Measurements from ENCODE around the gene GGCX.
"Not testable (repeated sequence)": the region's sequence is repeated elsewhere in the genome, so short reads cannot be mapped to it uniquely, and the experiment has no call there.

DNA sequence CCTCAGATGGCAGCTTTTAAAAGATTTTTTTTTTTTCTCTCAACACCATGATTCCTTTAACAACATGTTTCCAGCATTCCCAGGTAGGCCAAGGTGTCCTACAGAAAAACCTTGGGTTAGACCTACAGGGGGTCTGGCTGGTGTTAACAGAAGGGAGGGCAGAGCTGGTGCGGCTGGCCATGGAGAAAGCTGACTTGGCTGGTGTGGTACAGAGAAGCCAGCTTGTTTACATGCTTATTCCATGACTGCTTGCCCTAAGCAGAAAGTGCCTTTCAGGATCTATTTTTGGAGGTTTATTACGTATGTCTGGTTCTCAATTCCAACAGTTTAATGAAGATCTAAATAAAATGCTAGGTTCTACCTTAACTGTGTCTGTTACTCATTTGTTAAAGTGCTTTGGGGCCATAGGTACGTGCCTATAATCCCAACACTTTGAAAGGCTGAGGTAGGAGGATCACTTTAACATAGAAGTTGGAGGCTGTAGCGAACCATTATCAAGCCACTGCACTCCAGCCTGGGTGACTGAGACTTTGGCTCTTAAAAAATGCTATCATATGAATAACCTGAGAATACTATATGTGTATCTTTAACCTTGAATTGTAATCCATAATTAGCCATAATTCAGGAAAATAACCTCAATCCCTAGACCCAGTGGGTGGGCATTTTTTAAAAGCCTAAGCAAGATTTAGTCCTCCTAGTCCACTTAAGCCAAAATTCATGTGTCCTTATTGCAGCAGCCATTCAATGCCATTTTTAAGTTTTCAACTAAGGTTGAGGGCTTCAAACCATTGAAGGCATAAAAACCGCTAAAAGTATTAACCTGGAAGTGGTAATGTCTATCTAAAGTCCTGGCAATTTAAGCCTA lies 16.1 kb downstream of the GGCX start:
- TF ChIP-seq, protein P1, sequence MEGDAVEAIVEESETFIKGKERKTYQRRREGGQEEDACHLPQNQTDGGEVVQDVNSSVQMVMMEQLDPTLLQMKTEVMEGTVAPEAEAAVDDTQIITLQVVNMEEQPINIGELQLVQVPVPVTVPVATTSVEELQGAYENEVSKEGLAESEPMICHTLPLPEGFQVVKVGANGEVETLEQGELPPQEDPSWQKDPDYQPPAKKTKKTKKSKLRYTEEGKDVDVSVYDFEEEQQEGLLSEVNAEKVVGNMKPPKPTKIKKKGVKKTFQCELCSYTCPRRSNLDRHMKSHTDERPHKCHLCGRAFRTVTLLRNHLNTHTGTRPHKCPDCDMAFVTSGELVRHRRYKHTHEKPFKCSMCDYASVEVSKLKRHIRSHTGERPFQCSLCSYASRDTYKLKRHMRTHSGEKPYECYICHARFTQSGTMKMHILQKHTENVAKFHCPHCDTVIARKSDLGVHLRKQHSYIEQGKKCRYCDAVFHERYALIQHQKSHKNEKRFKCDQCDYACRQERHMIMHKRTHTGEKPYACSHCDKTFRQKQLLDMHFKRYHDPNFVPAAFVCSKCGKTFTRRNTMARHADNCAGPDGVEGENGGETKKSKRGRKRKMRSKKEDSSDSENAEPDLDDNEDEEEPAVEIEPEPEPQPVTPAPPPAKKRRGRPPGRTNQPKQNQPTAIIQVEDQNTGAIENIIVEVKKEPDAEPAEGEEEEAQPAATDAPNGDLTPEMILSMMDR (IDR thresholded peaks at IDR 0.05; ENCODE audit: insufficient read depth, low read length, poor library complexity, severe bottlenecking): not testable (repeated sequence)
- TF ChIP-seq EZH2phosphoT487 (conservative IDR thresholded peaks at IDR 0.05; ENCODE audit: low read length): not testable (repeated sequence)

All from SU-DHL-6 (cell line).